Gastrocnemius medialis (tissue), 4 donors: ENCODE results near the gene CLSTN2.

ENCODE experiments used
- POLR2A ChIP-seq, 2 donors: fragments of 450-650 bp; IDR thresholded peaks; one replicate each; pipeline ENCODE4 v1.6.1; 2017; ENCODE audit warnings: antibody characterized with exemption in 2 of 2, mild to moderate bottlenecking in 2 of 2, moderate library complexity in 2 of 2
- TF ChIP-seq, protein P1 (sequence below), 5 experiments: fragments of 450-650 bp in 3 of 5; fragments of 200-600 bp in 2 of 5; sonication (generic) in 2 of 5; IDR thresholded peaks in 4 of 5; conservative IDR thresholded peaks in 1 of 5; 1 replicate in 4 of 5; 2 replicates in 1 of 5; pipeline ENCODE4 v1.5.1; 2016 to 2019; ENCODE audit warnings: antibody characterized with exemption in 5 of 5, mild to moderate bottlenecking in 3 of 5, moderate library complexity in 3 of 5

DNA sequence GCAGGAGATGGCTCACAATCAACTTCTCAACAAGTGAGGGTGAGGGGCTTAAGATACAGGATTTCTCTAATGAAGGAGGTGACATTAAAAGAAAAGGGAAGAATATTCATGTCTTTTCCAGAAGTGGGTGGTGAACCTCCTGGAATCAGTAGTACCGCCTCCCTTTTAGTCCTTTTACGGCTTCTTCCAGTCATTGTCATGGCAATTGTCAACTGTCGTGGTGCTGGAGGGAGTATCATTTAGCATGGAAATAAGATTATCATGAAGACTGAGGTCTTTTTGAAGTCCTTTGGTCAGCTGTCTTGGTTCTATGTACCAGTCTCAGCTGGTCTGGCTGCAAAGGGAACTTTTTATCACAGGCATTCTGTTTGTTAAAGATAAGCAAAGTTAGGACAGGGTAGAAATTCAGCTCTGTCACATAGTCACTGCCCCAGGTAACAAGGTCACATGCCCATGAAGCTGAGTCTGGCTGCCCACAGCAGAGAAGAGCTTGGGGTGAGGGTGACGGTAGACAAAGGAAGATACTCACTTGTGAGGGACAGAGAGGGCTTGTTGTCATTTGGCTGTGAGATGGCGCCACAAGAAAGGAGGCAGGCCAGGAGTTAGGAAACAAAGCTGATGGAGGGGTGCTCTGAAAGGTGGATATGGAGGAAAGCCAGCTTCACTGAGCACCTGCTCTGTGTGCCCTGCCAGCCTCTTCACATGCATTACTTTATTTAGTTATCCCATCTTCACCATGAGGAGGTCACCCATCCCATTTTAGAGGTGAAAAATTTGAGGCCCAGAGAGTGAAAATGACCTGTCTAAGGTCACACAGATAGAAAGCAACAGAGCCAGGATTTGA is 514.6 kb downstream of the CLSTN2 start:
- TF ChIP-seq POLR2A (IDR thresholded peaks at IDR 0.05) = no peak
- TF ChIP-seq, protein P1, sequence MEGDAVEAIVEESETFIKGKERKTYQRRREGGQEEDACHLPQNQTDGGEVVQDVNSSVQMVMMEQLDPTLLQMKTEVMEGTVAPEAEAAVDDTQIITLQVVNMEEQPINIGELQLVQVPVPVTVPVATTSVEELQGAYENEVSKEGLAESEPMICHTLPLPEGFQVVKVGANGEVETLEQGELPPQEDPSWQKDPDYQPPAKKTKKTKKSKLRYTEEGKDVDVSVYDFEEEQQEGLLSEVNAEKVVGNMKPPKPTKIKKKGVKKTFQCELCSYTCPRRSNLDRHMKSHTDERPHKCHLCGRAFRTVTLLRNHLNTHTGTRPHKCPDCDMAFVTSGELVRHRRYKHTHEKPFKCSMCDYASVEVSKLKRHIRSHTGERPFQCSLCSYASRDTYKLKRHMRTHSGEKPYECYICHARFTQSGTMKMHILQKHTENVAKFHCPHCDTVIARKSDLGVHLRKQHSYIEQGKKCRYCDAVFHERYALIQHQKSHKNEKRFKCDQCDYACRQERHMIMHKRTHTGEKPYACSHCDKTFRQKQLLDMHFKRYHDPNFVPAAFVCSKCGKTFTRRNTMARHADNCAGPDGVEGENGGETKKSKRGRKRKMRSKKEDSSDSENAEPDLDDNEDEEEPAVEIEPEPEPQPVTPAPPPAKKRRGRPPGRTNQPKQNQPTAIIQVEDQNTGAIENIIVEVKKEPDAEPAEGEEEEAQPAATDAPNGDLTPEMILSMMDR (IDR thresholded peaks at IDR 0.05 in 4 of 5, conservative IDR thresholded peaks at IDR 0.05 in 1 of 5) = no peak
